DND-41 (cell line): Measurements from ENCODE around the gene PLEKHG1.

Source experiments
- ATAC-seq: fragments of 200-7000 bp; cut with Tn5 transposase; 3 replicates; pipeline ENCODE4 v1.9.1; 2021; ENCODE audit warnings: low read depth; ENCODE audit not compliant: insufficient read depth
- DNase-seq: peaks from one replicate; pipeline ENCODE4 v3.0.0-alpha.2; 2020
- H2AFZ ChIP-seq: 2 replicates; pipeline ENCODE4 v1.6.0; 2012; ENCODE audit warnings: low read depth, low read length
- H3K27ac ChIP-seq: 2 replicates; pipeline ENCODE4 v1.5.1; 2012; ENCODE audit warnings: low read length, inconsistent platforms
- H3K27me3 ChIP-seq: fragments of 200-600 bp; sonication (generic); 2 replicates; pipeline ENCODE4 v1.6.0; 2012; ENCODE audit warnings: low read length, mild to moderate bottlenecking, inconsistent platforms; ENCODE audit not compliant: insufficient read depth, poor library complexity
- H3K36me3 ChIP-seq: 2 replicates; pipeline ENCODE4 v1.5.1; 2012; ENCODE audit warnings: low read length, inconsistent platforms; ENCODE audit not compliant: insufficient read depth
- H3K4me1 ChIP-seq: 2 replicates; pipeline ENCODE4 v1.5.1; 2012; ENCODE audit warnings: mild to moderate bottlenecking, low read length; ENCODE audit not compliant: insufficient read depth
- H3K4me2 ChIP-seq: 2 replicates; pipeline ENCODE4 v1.6.0; 2012; ENCODE audit warnings: mild to moderate bottlenecking, moderate library complexity, low read length, inconsistent platforms; ENCODE audit not compliant: insufficient read depth
- H3K4me3 ChIP-seq, 2 experiments: fragments of 200-600 bp in 1 of 2; shearing (Covaris generic) in 1 of 2; 2 replicates each; pipeline ENCODE4 v1.5.1; 2012 to 2016; ENCODE audit warnings: inconsistent platforms in 2 of 2, low read length in 2 of 2, mild to moderate bottlenecking in 2 of 2, low read depth in 1 of 2, moderate library complexity in 1 of 2
- H3K79me2 ChIP-seq: 2 replicates; pipeline ENCODE4 v1.6.0; 2012; ENCODE audit warnings: low read length, inconsistent platforms; ENCODE audit not compliant: insufficient read depth
- H3K9ac ChIP-seq: 2 replicates; pipeline ENCODE4 v1.6.0; 2012; ENCODE audit warnings: low read depth, mild to moderate bottlenecking, inconsistent platforms, low read length, moderate library complexity
- H3K9me3 ChIP-seq: 2 replicates; pipeline ENCODE4 v1.5.1; 2012; ENCODE audit warnings: low read length, moderate library complexity, mild to moderate bottlenecking, inconsistent platforms; ENCODE audit not compliant: insufficient read depth, severe bottlenecking
- H4K20me1 ChIP-seq: 2 replicates; pipeline ENCODE4 v1.6.0; 2012; ENCODE audit warnings: low read length; ENCODE audit not compliant: insufficient read depth
- EZH2 ChIP-seq: IDR thresholded peaks from 3 replicates; pipeline ENCODE4 v1.6.1; 2012; ENCODE audit warnings: borderline replicate concordance, low read depth, mild to moderate bottlenecking, moderate library complexity, low read length, inconsistent platforms; ENCODE audit not compliant: severe bottlenecking
- TF ChIP-seq, protein P1 (sequence below): IDR thresholded peaks from 2 replicates; pipeline ENCODE4 v1.5.1; 2012; ENCODE audit warnings: borderline replicate concordance, low read length, moderate library complexity, mild to moderate bottlenecking; ENCODE audit not compliant: poor library complexity, severe bottlenecking; ENCODE audit errors: extremely low read depth

PLEKHG1 gene

DNA sequence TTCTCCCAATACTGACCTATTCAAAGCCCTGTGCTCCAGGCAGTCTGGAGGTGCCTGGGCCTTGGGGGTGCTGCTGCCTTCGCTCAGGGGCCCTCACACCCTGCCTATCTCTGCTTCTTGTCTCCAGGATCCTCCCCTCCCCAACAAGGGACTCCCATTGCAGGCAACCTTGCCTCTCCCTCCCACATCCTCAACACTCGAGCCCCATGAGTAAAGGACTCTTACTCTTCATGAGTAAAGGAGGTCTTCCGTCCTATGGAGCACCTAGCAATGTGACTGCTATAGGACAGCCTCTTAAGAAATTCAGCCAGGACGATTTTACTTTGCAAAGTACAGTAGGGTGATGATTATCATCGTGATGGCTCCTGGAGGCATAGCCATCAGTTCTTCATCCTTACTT is 24.5 kb downstream of the PLEKHG1 start:
- no peaks in the 10 kb centered on the region for H3K9me3 ChIP-seq
- H3K4me2 ChIP-seq, result no peak overlapping the region
- no peak overlapping the region for H3K27ac ChIP-seq
- ATAC-seq (no peak), DNase-seq (no peak)
- H3K4me3 ChIP-seq, result no peak overlapping the region
- no peak overlapping the region for H3K9ac ChIP-seq
- no peak overlapping the region for H2AFZ ChIP-seq
- no peaks in the 10 kb centered on the region for H3K79me2 ChIP-seq
- H4K20me1 ChIP-seq, result no peaks in the 10 kb centered on the region
- H3K27me3 ChIP-seq, result peaks cover 4% of the 10 kb centered on the region
- H3K36me3 ChIP-seq, result no peaks in the 10 kb centered on the region
- H3K4me1 ChIP-seq, result no peaks in the 10 kb centered on the region
- no peak for TF ChIP-seq EZH2
- TF ChIP-seq, protein P1, sequence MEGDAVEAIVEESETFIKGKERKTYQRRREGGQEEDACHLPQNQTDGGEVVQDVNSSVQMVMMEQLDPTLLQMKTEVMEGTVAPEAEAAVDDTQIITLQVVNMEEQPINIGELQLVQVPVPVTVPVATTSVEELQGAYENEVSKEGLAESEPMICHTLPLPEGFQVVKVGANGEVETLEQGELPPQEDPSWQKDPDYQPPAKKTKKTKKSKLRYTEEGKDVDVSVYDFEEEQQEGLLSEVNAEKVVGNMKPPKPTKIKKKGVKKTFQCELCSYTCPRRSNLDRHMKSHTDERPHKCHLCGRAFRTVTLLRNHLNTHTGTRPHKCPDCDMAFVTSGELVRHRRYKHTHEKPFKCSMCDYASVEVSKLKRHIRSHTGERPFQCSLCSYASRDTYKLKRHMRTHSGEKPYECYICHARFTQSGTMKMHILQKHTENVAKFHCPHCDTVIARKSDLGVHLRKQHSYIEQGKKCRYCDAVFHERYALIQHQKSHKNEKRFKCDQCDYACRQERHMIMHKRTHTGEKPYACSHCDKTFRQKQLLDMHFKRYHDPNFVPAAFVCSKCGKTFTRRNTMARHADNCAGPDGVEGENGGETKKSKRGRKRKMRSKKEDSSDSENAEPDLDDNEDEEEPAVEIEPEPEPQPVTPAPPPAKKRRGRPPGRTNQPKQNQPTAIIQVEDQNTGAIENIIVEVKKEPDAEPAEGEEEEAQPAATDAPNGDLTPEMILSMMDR, result no peak

DNA sequence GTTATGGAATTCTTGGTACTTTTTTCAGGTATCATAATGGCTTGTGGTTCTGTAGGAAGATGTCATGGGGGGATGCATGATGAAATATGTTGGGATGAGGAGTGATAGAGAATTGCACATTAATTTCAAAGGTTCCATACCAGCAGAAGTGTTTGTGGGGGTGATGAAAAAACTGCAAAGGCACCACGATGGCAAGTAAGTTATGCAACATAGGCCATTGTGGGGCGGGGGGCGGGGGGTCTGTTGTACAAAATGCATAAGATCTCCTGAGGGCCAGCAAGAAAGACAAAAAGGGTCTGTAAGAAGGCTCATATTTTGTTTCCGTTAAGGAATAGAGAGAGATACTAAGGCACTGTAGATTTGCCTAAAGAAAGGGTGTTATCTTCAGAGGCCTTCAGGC is 26.2 kb downstream of the PLEKHG1 start:
- no peak overlapping the region for H3K4me3 ChIP-seq
- no peaks in the 10 kb centered on the region for H3K4me1 ChIP-seq
- no peak for ATAC-seq
- no peak overlapping the region for H3K9ac ChIP-seq
- no peaks in the 10 kb centered on the region for H3K9me3 ChIP-seq
- H3K27me3 ChIP-seq, result peaks cover 4% of the 10 kb centered on the region
- H4K20me1 ChIP-seq, result no peaks in the 10 kb centered on the region
- H3K36me3 ChIP-seq, result no peaks in the 10 kb centered on the region
- DNase-seq, result no peak
- TF ChIP-seq EZH2, result no peak
- TF ChIP-seq, protein P1, result no peak
- H3K79me2 ChIP-seq, result no peaks in the 10 kb centered on the region
- H2AFZ ChIP-seq, result no peak overlapping the region
- H3K4me2 ChIP-seq, result no peak overlapping the region
- no peak overlapping the region for H3K27ac ChIP-seq

DNA sequence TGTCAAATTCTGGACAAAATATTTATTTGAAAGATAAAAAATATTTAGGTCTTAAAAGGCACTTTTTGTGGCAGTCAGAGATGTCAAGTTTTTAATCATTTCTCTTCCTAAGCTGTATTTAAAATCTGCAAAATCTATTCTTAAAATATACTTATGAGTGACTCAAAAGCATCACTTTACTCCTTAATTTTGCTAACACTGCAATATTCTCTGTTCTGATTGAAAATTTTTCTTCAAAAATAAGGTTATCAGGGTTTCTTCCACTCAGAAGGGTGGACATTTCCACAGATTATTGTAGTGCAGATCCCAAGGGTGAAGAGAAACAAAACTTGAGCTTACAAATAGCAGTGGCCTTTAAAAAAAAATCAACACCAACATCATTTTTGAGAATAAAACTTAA is 27.5 kb downstream of the PLEKHG1 start:
- H3K79me2 ChIP-seq, result no peaks in the 10 kb centered on the region
- H3K36me3 ChIP-seq, result no peaks in the 10 kb centered on the region
- H3K9ac ChIP-seq, result no peak overlapping the region
- H3K4me2 ChIP-seq, result no peak overlapping the region
- TF ChIP-seq, protein P1, result no peak
- no peak for TF ChIP-seq EZH2
- no peak overlapping the region for H2AFZ ChIP-seq
- H3K27me3 ChIP-seq, result peaks cover 4% of the 10 kb centered on the region
- no peaks in the 10 kb centered on the region for H4K20me1 ChIP-seq
- no peak for ATAC-seq
- no peak overlapping the region for H3K4me3 ChIP-seq
- DNase-seq, result no peak
- H3K27ac ChIP-seq, result no peak overlapping the region
- no peaks in the 10 kb centered on the region for H3K9me3 ChIP-seq
- no peaks in the 10 kb centered on the region for H3K4me1 ChIP-seq

DNA sequence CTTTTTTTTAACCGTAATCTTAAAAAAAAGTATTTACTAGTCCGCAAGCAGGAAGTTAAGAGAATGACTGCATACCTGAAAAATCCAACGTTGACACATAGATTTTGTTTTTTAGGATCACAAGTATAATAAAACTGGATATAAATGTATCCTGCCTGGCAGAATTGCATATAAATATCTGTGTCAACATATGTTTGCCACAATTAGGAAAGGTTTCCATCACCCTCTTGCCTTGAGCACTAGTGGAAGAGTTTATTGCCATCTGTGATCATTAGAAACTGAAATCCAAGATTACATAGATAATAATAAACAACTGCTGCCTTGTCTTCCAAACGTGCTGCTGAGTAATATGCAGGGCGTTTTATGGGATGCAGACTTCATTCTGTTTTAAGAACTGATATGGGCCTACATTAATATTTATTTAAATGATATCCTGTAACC is 27.9 kb downstream of the PLEKHG1 start:
- no peak for DNase-seq
- Histone ChIP-seq H3K4me2 (no peak overlapping the region), H3K79me2 (no peaks in the 10 kb centered on the region)

More for the DNA sequence above, 27.9 kb downstream of the PLEKHG1 start:
- no peaks in the 10 kb centered on the region for H4K20me1 ChIP-seq
- peaks cover 4% of the 10 kb centered on the region for H3K27me3 ChIP-seq
- H3K4me1 ChIP-seq, result no peaks in the 10 kb centered on the region
- no peak for ATAC-seq
- no peak overlapping the region for H2AFZ ChIP-seq
- H3K27ac ChIP-seq, result no peak overlapping the region
- H3K9me3 ChIP-seq, result no peaks in the 10 kb centered on the region
- TF ChIP-seq EZH2, result no peak
- TF ChIP-seq, protein P1, result no peak
- H3K4me3 ChIP-seq, result no peak overlapping the region
- H3K9ac ChIP-seq, result no peak overlapping the region
- H3K36me3 ChIP-seq, result no peaks in the 10 kb centered on the region
